Sigmoid colon (tissue), 3 donors: ENCODE data around the gene C2CD2.

ENCODE experiments used
- CTCF ChIP-seq, 4 experiments: fragments of 450-650 bp in 3 of 4; fragments of 200-600 bp in 1 of 4; IDR thresholded peaks; one replicate each; pipeline ENCODE4 v1.5.1; 2016 to 2019; ENCODE audit warnings: antibody characterized with exemption in 4 of 4, mild to moderate bottlenecking in 3 of 4, moderate library complexity in 2 of 4
- POLR2A ChIP-seq, 2 donors: fragments of 450-650 bp; IDR thresholded peaks; one replicate each; pipeline ENCODE4 v1.6.1; 2016; ENCODE audit warnings: antibody characterized with exemption in 2 of 2, mild to moderate bottlenecking in 2 of 2, moderate library complexity in 2 of 2

DNA sequence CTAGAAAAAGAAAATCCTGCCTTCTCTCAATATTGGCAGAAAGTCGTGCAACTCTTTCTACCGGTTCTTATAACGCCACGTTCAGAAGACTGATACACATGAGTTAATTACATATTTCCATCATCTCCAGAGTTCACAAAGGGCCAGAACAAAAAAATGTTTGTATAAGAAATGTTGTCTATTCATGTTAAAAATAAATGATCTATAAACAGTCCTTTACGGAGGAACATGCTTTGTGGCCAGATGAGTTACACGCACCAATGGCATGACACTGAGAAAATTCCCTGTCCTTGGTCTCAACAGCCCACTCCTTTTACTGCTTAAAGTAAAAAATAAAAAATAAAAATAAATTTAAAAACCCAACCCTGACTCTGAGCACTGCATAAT lies 29.5 kb downstream of the C2CD2 start:
- TF ChIP-seq POLR2A (IDR thresholded peaks at IDR 0.05) (no peak), CTCF (IDR thresholded peaks at IDR 0.05) (no peak)
